ENCODE measurements around the gene NIT1. TPM values are rescaled to one million over a fixed set of nuclear protein-coding genes. Genes with fewer than 3 reads are reported as not detected.

The NIT1 gene
- total and polyA plus RNA-seq, 9 of the 15 experiments (the other 6 are each of a cell fraction or from before 2014, with no cell fraction given) = 18.4 to 76.0 (median 33.7) TPM

- TF ChIP-seq, protein P1, sequence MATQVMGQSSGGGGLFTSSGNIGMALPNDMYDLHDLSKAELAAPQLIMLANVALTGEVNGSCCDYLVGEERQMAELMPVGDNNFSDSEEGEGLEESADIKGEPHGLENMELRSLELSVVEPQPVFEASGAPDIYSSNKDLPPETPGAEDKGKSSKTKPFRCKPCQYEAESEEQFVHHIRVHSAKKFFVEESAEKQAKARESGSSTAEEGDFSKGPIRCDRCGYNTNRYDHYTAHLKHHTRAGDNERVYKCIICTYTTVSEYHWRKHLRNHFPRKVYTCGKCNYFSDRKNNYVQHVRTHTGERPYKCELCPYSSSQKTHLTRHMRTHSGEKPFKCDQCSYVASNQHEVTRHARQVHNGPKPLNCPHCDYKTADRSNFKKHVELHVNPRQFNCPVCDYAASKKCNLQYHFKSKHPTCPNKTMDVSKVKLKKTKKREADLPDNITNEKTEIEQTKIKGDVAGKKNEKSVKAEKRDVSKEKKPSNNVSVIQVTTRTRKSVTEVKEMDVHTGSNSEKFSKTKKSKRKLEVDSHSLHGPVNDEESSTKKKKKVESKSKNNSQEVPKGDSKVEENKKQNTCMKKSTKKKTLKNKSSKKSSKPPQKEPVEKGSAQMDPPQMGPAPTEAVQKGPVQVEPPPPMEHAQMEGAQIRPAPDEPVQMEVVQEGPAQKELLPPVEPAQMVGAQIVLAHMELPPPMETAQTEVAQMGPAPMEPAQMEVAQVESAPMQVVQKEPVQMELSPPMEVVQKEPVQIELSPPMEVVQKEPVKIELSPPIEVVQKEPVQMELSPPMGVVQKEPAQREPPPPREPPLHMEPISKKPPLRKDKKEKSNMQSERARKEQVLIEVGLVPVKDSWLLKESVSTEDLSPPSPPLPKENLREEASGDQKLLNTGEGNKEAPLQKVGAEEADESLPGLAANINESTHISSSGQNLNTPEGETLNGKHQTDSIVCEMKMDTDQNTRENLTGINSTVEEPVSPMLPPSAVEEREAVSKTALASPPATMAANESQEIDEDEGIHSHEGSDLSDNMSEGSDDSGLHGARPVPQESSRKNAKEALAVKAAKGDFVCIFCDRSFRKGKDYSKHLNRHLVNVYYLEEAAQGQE (IDR thresholded peaks at IDR 0.05; ENCODE audit: borderline replicate concordance) = no peak
- TF ChIP-seq, protein P1 (CRISPR knock-in tag; IDR thresholded peaks at IDR 0.05; ENCODE audit: low read depth) = no peak
- TF ChIP-seq SMAD4 (CRISPR knock-in tag; conservative IDR thresholded peaks at IDR 0.05) (no peak), ZNF639 (CRISPR knock-in tag; conservative IDR thresholded peaks at IDR 0.05 in 1 of 2, IDR thresholded peaks at IDR 0.05 in 1 of 2) (0 out of 4 replicates have a peak, but pooled peaks of 1 of the 2 experiments have one; percentile 42), POLR3A (IDR thresholded peaks at IDR 0.05; ENCODE audit: borderline replicate concordance, extremely low read depth, insufficient read depth, insufficient read length) (no peak), PYGO2 (tag; IDR thresholded peaks at IDR 0.05) (no peak), ILK (tag; IDR thresholded peaks at IDR 0.05; ENCODE audit: borderline replicate concordance, low read depth) (no peak), HMBOX1 (IDR thresholded peaks at IDR 0.05) (no peak), RBM15 (IDR thresholded peaks at IDR 0.05; ENCODE audit: insufficient read depth, low read length) (no peak), BCL6 (CRISPR knock-in tag; IDR thresholded peaks at IDR 0.05) (no peak), ZNF23 (CRISPR knock-in tag; IDR thresholded peaks at IDR 0.05) (no peak), FOXO4 (CRISPR knock-in tag; IDR thresholded peaks at IDR 0.05) (no peak), MEIS2 (IDR thresholded peaks at IDR 0.05; ENCODE audit: partially characterized antibody) (peak; percentile 93), ARID1B (IDR thresholded peaks at IDR 0.05) (no peak)
Observed at GRCh38 chr1:161159087-161159912, 41.4 kb downstream of the NIT1 start, which contains the start of gene USP21 (continued).

Measured in K562 (cell line).